ENCODE results near the gene ARHGAP33. TPM values are rescaled to one million over a fixed set of nuclear protein-coding genes. Genes with fewer than 3 reads are reported as not detected.

Gene ARHGAP33
- polyA plus RNA-seq, 1 experiment, result 1.2 TPM

- Histone ChIP-seq H3K27me3 (ENCODE audit: control insufficient read depth, insufficient read depth, low read length) (no peaks in the 10 kb centered on the region), H3K27ac (ENCODE audit: low read depth, low read length) (no peak overlapping the region), H3K9me3 (ENCODE audit: control insufficient read depth, insufficient read depth, low read length) (no peaks in the 10 kb centered on the region; the same call in 1 of the 2 replicates), H3K4me3 (ENCODE audit: low read depth, low read length) (no peak overlapping the region)
- no peak for TF ChIP-seq CTCF (IDR thresholded peaks at IDR 0.05; ENCODE audit: low read depth, low read length)
- CTCF ChIA-PET, result no interaction called here
- POLR2A ChIA-PET, result no interaction called here
- no peak for DNase-seq (ENCODE audit: low read depth, low spot score)
These were observed 46.3 kb upstream of the ARHGAP33 start for GRCh38 chr19:35729021-35729420.

- ChIA-PET CTCF (interaction anchor here (1.0 kb wide), 1 partner anchor 37 kb away, joined by 3 read pairs; no protein-coding TSS in a partner anchor), POLR2A (no interaction called here)
- no peak for DNase-seq (ENCODE audit: low read depth, low spot score)
- no peak for TF ChIP-seq CTCF (IDR thresholded peaks at IDR 0.05; ENCODE audit: low read depth, low read length)
- Histone ChIP-seq H3K27ac (ENCODE audit: low read depth, low read length) (no peak overlapping the region), H3K9me3 (ENCODE audit: control insufficient read depth, insufficient read depth, low read length) (no peaks in the 10 kb centered on the region; the same call in 1 of the 2 replicates), H3K27me3 (ENCODE audit: control insufficient read depth, insufficient read depth, low read length) (no peaks in the 10 kb centered on the region), H3K4me3 (ENCODE audit: low read depth, low read length) (no peak overlapping the region)
These were observed 45.6 kb upstream of the ARHGAP33 start for GRCh38 chr19:35729763-35730162.

- CTCF ChIA-PET, result interaction anchor here (1.0 kb wide), 1 partner anchor 38 kb away, joined by 3 read pairs; no protein-coding TSS in a partner anchor
These were observed 45.0 kb upstream of the ARHGAP33 start for GRCh38 chr19:35730326-35730725.

GRCh38 chr19:35731353-35731752 lies 44.0 kb upstream of the ARHGAP33 start:
- ChIA-PET CTCF (no interaction called here), POLR2A (interaction anchor here (0.9 kb wide), 1 partner anchor 10 kb away, joined by 7 read pairs; no protein-coding TSS in a partner anchor)
- H3K27me3 ChIP-seq (ENCODE audit: control insufficient read depth, insufficient read depth, low read length), result no peaks in the 10 kb centered on the region
- no peak overlapping the region for H3K27ac ChIP-seq (ENCODE audit: low read depth, low read length)
- no peak for DNase-seq (ENCODE audit: low read depth, low spot score)
- H3K4me3 ChIP-seq (ENCODE audit: low read depth, low read length), result no peak overlapping the region
- TF ChIP-seq CTCF (IDR thresholded peaks at IDR 0.05; ENCODE audit: low read depth, low read length), result no peak
- H3K9me3 ChIP-seq (ENCODE audit: control insufficient read depth, insufficient read depth, low read length), result no peaks in the 10 kb centered on the region; the same call in 1 of the 2 replicates

More at GRCh38 chr19:35730326-35730725, 45.0 kb upstream of the ARHGAP33 start:
- TF ChIP-seq CTCF (IDR thresholded peaks at IDR 0.05; ENCODE audit: low read depth, low read length), result no peak
- no peak overlapping the region for H3K27ac ChIP-seq (ENCODE audit: low read depth, low read length)
- POLR2A ChIA-PET, result no interaction called here
- no peaks in the 10 kb centered on the region for H3K27me3 ChIP-seq (ENCODE audit: control insufficient read depth, insufficient read depth, low read length)
- no peaks in the 10 kb centered on the region; the same call in 1 of the 2 replicates for H3K9me3 ChIP-seq (ENCODE audit: control insufficient read depth, insufficient read depth, low read length)
- H3K4me3 ChIP-seq (ENCODE audit: low read depth, low read length), result no peak overlapping the region
- DNase-seq (ENCODE audit: low read depth, low spot score), result no peak

GRCh38 chr19:35731779-35732405 lies 43.5 kb upstream of the ARHGAP33 start:
- Histone ChIP-seq H3K27ac (ENCODE audit: low read depth, low read length) (no peak overlapping the region), H3K4me3 (ENCODE audit: low read depth, low read length) (no peak overlapping the region), H3K27me3 (ENCODE audit: control insufficient read depth, insufficient read depth, low read length) (no peaks in the 10 kb centered on the region), H3K9me3 (ENCODE audit: control insufficient read depth, insufficient read depth, low read length) (no peaks in the 10 kb centered on the region; the same call in 1 of the 2 replicates)
- no peak for TF ChIP-seq CTCF (IDR thresholded peaks at IDR 0.05; ENCODE audit: low read depth, low read length)
- ChIA-PET POLR2A (interaction anchor here (0.9 kb wide), 2 partner anchors 8 to 9 kb away, joined by 3 to 7 read pairs; no protein-coding TSS in a partner anchor), CTCF (no interaction called here)
- DNase-seq (ENCODE audit: low read depth, low spot score), result no peak
